Dermis lymphatic vessel endothelial cell (primary cell): ENCODE data around the gene ZNF563. TPM values are rescaled to one million over a fixed set of nuclear protein-coding genes. Genes with fewer than 3 reads are reported as not detected.

Experiments used
- total RNA-seq: library from RNA; depleted of rRNA; stranded (reverse); fragments of >200 nt; gene quantifications from 2 replicates; pipeline ENCODE4 v1.2.1, GENCODE V29; 2014

The ZNF563 gene
- 1.2 and 2.0 TPM in 2 replicates for total RNA-seq

GRCh38 chr19:12333162-12334159 is at the start of gene ZNF563:
Gene ZNF563, minus strand, starts transcription at chr19:12333633. Its CDS starts 151 bp downstream, at chr19:12333482.

DNA sequence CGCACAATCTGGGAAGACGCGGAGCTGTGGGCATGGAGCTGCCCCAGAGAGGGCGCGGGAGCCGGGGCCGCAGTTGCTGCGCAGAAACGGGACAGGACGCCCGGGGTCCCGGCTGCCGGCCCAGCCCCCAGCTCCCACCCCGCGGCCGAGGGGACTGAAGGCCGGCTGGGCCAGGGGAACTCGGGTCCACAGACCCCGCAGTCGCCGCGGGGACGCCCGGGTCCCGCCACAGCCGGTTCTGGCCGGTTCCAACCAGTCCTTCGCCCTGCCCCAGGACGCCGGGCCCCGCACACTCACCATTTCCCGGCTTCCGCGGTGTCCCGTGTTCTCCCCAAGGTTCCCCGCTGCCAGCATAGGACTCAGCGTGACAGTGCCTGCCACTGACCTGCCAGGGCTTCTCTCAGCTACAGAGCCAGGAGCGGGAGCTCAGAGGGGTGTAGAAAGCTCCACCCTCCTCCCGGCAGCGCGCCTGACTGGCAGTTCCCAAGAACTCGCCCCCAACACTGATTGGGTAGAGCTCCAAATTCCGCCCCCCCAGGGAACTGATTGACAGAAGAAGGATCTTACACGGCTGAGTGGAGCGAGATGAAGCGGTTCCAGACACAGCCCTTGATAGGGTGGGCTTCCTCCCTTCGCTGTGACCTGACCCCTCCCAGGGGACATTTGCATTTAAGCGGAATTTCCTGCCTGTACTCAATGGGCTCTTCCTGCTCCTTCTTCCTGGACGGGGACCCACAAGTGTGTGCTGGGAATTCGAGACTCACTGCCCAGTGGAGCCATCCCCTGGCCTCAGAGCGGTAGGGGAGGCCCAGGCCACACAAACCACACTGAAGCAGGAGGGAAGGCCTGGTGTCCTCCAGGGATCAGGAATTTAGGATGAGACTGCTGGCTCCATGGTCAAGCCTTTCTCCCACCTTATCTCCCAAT is 32.1 kb upstream of the ZNF563 start, which contains the start of gene ZNF442:
Gene ZNF442, minus strand, starts transcription at position 448 of the 927 bp plus-strand sequence. CDS start 2,052 bp downstream, outside the sequence.

DNA sequence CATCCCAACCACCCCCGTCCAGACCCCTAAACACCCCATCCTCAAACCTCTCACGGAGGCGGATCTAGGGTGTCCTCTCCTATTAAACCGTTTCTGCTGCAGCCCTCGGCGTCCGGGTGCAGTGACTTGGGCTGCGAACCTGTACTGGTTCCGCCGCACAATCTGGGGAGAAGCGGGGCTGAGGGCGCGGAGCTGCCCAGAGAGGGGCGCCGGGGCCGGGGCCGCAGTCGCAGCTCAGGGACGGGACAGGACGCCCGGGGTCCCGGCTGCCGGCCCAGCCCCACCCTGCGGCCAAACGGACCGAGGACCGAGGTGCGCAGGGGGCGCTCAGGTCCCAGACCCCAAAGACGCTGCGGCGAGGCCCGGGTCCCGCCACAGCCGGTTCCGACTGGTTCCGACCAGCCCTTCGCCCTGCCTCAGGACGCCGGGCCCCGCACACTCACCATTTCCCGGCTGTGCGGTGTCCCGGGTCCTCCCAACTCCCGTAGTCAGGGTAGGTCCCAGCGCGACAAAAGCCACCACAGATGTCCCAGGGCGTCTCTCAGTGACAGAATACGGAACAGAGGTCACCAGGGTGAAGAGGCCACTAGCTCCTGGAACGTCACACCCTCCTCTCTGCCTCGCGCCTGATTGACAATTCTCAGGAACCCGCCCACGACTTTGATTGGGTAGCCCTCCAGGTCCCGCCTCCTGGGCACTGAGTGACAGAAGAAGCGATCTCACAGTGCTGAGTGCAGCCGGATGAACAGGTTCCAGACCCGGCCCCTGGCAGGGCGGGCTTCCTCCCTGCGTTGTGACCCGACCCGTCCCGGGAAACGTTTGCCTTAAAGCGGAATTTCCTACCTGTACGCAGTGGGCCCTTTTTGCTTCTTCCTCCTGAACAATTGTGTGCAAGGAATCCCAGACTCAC is 38.9 kb downstream of the ZNF563 start, which contains the start of gene ZNF44:
Gene ZNF44, minus strand, starts transcription at position 635 of the 910 bp plus-strand sequence. Its CDS starts 189 bp downstream, at position 446.

Other genes with a start within 250 kb of the ZNF563 start
- gene ZNF20, start 193.3 kb downstream of the ZNF563 start, total RNA-seq, result 2.6 and 5.4 TPM in 2 replicates
- 11.1 and 12.0 TPM in 2 replicates for gene ZNF625, start 176.9 kb downstream of the ZNF563 start, total RNA-seq
- gene ZNF136, start 170.5 kb downstream of the ZNF563 start, total RNA-seq, result 7.0 and 8.7 TPM in 2 replicates
- gene ZNF44, start 38.8 kb downstream of the ZNF563 start, total RNA-seq, result 4.4 and 6.2 TPM in 2 replicates
- gene ZNF442, start 32.0 kb upstream of the ZNF563 start, total RNA-seq, result 0.65 and 1.9 TPM in 2 replicates
- 7.2 and 8.9 TPM in 2 replicates for gene ZNF799, start 67.6 kb upstream of the ZNF563 start, total RNA-seq
- 5.5 and 7.2 TPM in 2 replicates for gene ZNF443, start 107.4 kb upstream of the ZNF563 start, total RNA-seq
- gene ZNF709, start 151.2 kb upstream of the ZNF563 start, total RNA-seq, result 3.5 and 5.0 TPM in 2 replicates
- 9.1 and 12.0 TPM in 2 replicates for gene ZNF564, start 217.8 kb upstream of the ZNF563 start, total RNA-seq